NCI-H774 (cell line): ENCODE data around the gene ADGRB2.
A peak's percentile ranks its signal among the peaks of the same experiment; 100 is the strongest.
"Not testable (repeated sequence)": the region's sequence is repeated elsewhere in the genome, so short reads cannot be mapped to it uniquely, and the experiment has no call there.

ENCODE experiments used
- DNase-seq: peaks from one replicate; lab custom pipeline; 2025; lab: John Stamatoyannopoulos, UW

The ADGRB2 gene

DNA sequence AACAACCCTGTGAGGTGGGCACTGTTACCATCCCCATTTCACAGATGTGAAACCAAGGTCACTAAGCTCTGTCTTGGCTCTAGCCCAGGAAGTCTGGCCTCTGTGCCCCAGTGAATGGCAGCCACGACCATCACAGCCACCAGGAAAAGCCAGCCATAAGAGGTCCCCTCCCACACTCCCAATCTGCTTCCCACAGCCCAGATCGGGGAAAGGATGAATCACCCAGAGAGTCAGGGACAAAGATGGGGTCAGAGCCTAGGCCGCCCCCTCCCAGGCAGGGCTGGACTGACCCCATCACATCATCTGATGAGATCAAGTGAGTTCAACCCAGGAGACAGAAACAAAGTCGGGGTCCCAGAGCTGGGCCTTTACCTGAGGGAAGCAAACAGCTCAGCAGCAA, 37.4 kb downstream of the ADGRB2 start:
- no peak for DNase-seq

DNA sequence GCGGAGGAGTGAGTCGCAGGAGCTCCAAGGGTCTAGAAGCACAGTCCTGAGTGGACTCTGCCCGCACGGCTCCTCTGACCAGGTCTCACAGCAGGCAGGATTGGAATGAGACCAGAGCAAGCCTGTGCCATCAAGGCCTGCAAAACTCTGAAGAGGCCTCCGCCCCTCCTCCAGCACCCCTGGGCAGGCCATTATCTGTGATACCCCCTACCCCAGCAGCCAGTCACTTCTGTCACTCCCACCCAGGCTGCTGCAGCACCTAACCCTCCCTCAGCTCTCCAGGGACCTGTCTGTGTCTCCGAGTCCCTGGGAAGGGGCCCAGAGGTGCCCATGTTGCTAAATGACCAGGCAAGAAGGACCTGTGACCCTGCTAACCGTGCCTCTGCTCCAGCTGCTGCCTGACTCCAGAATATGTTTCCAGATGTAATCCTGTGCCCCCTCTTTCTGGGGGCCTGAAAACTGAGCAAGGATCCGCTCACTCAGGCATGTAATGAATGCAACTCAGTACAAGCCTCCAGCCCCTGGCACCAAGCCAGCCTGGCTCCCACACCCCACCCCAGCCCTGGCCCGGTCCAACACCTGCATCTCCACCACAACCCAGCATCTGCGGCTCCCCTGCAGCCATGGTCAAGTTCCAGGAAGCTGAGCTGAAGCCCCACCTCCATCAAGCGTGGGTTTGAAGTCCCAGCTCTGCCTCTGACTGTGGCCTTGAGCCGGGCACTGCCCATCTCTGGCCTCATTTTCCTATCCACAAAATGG, 38.2 kb downstream of the ADGRB2 start:
- DNase-seq: no peak

DNA sequence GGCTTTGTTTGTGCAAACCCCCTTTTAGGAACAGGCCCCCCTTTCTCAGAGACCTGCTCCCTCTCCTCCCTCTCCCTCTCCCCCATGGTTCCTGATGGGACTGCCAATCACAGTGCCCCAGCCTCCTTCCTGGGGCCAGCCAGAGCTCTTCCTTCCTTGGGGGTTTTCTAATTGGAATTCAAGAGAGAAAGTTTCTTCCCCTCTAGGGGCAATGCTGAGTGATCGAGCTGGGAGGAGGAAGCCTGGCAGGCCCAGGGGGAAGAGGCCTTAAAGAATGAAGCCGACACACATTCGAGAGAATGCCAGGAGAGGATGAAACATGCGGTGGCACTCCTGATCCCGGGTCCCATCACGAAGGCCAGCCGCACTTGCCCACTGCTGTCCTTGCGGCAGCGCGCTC, 39.0 kb downstream of the ADGRB2 start:
- DNase-seq: no peak

DNA sequence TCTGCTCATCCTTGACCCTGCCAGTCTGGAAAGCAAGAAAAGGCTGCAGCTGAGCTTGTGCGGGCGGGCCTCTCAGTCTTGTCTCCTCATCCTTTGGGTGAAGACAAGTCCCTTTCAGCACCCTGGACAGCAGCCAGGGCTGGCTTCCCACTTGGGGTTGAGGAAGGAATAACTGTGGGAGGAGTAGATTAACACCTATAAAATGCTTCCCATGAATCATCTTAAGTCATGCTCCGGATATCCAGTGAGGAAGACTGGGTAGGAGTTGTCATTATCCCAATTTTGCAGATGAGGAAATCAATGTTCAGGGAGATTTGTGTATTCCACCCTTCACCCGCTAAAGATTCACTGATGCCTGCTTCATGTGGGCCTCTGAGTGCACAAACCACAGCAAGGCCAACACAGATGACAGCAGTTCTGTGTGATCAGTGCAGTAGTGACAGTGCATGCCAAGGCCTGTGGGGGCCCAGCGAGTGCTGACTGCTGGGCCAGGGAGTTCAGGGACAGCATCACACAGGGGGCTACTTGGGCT, 40.2 kb downstream of the ADGRB2 start:
- no peak for DNase-seq

DNA sequence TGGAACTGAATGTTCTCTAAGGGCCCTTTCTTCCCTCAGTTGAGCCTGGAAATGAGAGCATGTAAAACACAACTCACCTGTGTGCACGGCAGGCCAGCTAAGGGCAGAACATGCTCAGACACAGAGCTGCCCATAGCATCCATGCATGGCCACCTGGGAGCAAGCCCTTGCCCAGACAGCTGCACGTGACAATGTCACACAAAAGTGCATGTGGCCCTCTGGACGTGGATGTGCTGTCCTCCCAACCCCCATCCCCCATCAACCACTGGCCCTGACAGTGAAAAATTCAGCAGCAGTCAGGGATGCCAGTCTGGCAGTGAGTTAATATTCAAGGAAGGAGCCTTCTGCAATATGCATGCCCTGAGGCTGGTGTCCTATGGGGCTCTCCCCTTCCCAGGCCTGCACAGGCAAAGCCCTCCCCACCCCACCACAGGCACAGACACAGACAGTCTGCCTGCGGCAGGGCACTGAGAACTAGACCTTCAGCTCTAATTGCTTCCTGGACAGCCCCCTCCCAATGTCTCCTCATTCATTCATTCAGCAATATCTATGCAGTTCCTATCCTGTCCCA, 45.7 kb downstream of the ADGRB2 start:
- DNase-seq: no peak

DNA sequence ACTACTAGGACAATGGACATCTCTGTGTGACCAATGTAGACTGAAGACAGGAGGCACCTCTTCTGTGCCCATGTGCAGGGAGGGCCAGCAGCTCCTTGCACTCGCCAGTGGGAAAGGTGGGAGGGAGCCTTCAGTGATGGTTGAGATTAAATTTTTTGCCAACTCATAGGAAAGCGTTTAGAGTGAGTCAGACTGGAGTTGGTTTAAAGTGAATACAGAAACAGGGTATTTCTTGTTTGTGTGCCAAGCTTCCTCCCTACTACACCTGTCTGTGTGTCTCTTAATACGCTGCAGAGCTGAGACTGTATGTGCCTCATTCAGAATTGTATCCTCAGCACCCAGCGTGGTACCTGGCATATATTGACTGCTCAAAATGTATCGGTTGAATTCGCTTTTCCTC, 46.8 kb downstream of the ADGRB2 start:
- no peak for DNase-seq

DNA sequence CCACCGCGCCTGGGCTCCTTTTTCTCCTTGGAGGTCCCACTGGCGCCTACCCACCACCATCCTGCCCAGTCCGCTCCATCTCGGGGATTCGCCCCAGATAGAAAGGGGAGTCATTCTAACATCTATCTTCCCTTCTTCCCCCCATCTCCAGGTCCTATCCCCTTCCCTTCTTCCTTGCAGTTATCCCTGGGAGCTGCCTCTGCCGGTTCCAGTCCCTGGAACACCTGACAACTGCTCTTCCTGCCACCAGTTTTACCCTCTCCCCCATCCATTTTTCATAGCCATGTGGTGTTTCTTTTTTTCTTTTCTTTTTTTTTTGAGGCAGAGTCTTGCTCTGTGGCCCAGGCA, 48.3 kb downstream of the ADGRB2 start:
- no peak for DNase-seq

DNA sequence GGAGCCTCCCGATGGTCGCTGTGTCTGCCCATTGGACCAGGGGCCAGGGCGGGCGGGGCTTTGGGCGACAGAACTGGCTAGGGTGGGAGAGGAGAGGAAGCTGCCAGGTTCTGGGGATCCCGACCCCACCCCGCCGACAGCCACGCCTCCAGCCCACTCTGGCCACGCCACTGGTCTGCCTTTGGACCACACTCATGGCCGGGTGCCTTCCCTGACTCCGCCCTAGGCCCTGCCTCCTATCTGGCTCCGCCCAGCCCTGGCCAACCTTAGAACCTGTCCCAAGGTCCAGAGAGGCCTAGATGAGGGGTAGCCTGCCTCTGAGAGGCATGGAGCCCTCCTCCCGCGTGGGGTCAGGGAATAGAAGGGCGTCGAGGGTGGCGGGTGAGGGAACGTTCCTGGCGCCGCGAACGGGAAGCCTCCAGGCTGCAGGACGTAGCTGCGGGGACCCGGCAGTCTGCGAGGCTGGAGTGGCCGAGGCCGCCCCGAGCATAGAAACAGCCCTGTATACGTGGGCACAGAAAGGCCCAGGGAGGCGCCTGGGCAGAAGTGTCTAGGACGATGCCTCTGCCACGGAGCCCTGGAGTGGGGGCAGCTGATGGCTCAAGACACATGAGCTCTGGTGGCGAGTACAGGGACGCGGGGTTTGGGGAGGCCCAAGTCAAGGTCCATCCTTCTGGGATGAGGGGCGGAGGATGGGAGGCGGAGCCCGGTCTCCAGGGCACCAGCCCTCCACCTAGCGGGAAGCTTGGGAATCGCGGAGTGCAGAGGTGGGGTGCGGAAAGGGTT, 48.9 kb downstream of the ADGRB2 start:
- DNase-seq: peak; percentile 97

DNA sequence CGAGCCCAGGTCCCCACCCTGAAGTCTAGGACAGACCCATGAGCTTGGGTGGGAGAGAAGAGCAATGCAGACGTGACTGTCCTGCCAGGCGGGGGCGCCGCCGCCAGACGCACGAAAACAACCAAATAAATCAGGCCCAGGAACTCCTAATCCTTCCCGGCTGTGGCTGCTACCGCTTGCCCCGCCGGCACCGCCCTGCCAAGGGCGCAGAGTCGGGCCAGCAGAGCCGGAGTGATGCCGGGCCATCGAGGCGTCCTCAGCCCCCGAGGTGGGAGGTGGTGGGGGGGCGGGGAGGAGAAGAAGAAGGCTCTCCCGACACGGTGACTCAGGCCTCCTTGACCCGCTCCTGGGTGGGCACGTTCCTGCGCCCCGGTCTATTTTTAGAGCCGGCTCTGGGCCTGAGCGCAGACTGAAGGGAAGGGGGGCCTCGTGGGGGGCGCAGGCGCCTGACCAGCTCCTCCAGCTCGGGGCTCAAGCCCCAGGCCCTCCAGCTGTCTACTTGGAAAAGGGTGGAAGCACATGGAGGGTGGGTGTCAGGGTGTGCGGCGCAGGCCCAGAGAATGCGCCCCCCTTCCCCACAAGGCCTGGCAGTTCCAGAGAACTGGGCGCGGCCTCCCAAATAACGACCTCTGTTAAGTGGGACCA, 49.6 kb downstream of the ADGRB2 start:
- DNase-seq: no peak

DNA sequence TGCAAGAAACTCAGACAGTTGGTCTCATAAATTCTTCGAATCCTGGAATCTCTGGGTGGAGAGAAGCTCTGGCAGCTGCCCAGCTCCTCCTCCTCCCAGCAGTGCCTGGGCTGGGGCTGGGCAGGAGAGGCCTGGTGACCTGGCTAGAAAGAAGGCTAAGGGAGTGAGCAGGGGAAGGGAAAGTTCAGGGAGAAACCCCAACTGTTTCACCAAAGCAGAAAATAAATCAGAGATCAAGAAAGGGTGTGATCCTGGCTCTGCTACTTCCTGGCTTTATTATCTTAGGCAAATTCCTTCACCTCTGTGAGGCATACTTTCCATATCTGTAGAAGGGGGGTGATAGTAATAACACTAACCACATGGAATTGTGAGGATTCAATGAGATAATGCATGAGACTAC, 51.5 kb downstream of the ADGRB2 start:
- no peak for DNase-seq

DNA sequence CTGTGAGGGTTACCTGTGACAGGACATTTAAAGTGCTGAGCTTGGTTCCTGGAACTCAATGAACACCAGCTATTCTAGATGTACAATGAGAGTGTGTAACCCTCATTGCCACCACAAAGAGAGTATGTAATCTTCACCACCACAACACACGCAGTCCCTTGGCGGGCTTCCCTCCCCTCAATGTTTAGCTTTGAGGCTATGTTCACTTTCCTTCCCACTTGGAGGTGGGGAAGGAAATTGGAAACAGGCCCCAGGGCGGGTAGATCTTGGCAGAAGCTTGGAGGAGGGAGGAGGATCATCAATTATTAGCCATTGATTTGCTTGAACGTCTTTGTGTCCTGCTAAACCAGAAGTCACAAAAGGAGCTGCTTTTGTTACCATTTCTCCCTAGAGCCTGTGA, 52.1 kb downstream of the ADGRB2 start:
- DNase-seq: no peak

DNA sequence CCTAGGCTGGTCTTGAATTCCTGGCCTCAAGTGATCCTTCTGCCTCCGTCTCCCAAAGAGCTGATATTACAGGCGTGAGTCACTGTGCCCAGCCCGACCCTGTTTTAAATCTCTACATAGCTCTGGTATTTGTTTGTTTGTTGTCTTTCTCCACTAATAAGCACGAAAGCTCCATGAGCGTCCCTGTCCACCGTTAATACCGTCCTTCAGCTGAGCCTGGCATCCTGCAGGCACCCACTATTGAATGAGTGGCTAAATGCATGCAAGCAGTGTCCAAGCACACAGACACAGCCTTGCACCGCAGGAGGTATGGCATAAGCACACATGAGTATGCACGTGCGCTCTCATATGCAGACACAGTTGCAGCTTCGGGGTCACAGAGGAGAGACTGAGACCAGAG, 55.8 kb downstream of the ADGRB2 start:
- DNase-seq: peak; percentile 61

DNA sequence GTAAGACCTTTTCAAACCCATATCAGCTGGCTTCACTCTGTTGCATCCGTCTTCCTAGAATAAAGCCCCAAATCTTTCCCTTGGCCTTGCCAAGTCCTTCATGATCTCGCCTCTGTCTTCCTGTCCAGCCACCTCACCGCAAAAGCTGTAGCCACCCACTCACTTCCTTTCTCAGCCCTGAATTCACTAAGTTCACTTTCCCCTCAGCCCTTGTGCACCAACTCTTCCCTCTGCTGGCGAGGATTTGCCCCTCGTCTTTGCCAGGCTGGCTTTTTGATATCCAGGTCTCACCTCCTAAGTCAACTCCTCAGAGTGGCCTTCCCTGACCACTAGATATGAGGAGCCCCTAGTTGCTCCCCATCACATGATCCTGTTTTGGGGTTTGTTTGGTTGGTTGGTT, 56.4 kb downstream of the ADGRB2 start:
- no peak for DNase-seq

DNA sequence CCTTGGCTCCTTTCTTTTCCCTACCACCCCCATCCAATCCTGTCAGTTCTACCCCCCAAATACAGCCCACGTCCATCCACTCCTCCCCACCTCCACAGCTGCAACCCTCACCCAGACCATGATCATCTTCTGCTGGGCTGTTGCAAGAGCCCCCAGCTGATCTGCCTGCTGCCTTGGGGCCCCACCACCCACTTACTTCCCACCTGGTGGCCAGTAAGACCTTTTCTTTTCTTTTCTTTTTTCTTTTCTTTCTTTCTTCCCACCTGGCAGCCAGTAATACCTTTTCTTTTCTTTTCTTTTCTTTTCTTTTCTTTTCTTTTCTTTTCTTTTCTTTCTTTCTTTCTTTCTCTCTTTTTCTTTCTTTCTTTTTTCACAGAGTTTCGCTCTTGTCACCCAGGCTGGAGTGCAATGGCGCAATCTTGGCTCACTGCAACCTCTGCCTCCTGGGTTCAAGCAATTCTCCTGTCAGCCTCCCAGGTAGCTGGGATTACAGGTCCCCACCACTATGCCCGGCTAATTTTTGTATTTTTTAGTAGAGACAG, 57.0 kb downstream of the ADGRB2 start:
- not testable (repeated sequence) for DNase-seq

DNA sequence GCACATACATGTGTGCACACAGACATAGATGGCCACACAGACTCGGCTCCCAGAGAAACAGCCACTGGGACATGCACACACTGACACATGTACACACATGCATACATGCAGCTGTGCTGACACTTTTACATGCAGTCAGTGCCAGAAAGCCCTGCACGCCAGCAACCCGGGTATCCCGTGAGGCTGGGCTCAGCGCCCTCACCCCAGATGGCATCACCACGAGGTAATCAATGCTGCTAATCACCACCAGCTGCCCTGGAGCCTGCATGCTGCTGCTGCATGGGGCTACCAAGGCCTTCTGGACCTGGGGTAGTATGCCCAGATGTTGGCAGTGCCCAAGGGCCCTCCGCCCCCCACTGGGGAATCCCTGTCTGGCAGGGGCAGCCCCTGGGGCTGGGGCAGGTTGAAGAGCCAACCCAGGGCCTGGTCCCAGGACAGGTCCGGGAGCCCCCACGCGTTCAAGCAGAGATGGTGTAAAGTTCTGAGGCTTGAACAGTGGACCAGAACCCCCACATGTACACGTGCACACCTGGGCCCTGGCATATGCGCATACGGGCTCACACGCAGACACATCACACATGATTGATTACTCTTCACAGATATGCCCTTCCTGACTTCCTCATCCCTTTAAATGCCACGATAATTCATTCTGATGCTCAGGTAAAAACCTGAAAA, 57.6 kb downstream of the ADGRB2 start:
- no peak for DNase-seq

DNA sequence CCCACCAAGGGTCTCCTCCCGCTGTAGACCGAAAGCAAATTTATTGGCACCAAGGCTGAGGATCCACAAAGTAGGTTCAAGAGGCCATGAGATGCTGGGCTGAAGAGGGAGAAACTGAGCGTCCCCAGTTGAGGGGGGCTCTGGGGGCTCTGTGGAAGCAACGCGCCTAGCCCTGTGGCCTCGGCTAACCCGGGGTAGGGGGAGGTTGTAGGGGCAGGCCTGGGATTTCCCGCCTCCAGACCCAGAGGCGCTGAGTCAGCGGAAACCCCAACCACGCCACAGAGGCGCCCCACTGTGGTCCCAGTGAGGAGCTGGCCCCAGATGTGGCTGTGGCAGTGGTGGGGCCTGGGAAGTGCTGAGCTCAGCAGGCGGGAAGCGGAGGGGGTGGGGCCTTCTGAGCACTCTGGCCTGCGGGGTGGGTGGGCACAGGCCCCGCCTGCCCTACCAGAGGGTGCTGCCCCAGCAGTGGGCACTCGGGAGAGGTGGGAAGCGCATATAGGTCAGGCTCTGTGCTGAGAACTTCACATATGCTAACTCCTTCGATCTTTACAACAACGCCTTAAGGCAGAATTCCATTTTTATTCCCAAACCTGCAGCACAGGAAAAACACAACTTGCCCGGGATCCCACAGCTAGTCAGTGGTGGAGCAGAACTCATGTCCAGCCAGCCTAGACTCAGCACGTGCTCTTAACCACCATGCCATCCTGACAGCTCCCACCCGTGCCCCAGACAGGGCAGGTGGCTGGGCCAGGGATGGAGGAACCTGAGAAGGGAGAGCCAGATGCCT, 58.9 kb downstream of the ADGRB2 start:
- DNase-seq: peak; percentile 67

DNA sequence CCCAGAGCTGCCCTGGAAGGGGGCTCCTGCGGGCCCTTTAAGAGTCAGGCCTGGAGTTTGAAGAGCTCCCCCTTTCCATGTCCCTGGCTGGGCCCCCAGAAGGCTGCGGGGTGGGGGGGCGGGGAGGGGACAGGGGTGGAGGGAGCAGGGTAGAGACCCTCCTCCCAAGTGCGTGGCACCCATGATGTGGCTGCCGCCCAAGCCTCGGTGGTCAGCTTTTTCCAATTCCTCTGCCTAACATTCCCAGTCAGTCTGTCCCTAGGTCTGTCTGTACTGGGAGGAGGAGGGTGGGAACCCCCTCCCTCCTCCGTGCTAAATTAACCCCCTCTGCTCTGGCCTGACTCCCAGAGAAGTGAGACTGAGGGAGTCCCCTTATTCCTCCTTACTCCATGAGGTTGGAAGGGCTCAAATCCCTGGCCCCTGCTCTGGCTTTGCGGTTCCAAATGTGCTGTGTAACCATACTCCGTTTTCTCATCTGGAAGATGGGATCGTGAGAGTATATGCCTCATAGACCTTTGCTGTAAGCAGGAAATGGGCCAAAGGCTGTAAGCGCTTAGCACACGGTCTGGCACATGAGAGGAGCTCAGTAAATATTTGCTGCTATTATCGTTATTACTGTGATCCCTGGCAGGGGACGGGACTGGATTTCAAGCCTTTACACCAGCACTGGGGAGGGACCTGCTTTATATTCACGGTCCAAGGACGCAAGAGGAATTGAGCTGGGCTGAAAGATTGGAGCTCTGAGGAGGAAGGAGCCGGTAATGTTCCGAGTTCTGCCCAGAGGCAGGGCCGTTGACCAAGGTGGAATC, 59.7 kb downstream of the ADGRB2 start:
- peak; percentile 92 for DNase-seq

DNA sequence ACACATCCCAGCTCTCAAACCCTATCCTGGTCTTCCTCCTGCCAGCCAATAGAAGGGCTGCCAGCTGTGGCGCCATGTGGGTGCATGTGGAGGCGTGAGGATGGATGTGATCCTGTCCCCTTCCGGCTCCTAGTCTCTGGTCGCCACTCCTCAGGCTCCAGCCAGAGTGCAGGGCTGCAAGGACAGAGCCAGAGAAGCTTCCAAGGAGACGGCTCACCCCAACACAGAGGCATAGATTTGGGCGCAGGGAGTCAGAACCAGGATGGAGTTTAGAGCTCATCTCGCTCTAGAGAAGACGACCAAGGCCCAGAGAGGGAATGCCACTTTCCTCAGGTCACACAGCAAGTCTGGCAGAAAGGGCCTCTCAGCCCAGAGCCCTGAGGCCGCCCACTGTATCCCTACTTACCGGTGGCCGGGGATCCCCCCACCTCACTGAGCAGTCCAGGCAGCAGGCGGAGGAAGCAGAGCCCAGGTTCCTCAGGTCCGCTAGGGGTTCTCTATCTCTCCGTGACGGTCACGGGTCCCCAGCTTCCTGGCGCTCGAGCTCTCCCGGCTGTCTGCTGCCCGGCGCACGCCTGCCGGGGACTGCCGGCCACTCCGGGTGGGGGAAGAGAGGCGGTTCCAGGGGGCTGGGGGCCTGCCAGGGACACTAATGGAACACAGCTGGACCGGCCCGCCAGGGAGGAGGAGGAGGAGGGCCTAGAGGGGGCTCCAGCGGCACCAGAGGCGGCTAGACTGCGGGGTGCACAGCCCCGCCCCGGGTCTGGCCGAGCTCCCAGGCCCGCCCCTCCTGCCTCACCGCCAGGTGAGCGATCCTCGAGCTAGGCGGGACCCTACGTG, 60.5 kb downstream of the ADGRB2 start, which contains the start of gene COL16A1:
Gene COL16A1 (minus strand): TSS at position 587 of the 840 bp plus-strand sequence. CDS start 1,824 bp downstream, outside the sequence.
- DNase-seq: peak; percentile 68

DNA sequence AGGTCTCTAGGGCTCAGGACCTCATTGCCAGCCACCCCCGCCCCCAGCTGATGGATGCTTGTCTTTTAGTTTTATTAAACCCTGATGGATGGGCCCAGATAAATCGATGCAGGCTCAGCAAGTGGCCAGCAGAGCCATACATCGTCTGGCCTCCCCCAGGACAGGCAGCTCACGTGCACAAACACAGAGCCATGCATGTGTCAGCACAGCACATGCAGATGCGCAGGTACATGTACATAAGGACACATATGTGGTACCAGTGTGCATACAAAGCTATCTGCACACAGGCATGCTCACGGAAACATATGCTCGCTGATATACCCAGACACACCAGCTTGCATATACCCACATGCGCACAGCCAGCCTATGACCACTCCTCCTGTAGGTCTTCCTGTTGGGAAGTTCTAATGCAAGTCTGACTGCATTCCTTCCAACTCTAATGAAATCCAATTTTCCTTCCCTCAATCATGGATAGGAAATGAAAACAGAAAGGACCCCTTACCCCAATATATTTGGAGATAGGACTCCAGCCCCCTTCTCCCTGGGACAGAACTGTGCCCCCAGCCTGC, 61.2 kb downstream of the ADGRB2 start:
- DNase-seq: no peak
